ENCODE results near the gene EPG5.
"Not testable (repeated sequence)": the region's sequence is repeated elsewhere in the genome, so short reads cannot be mapped to it uniquely, and the experiment has no call there.

Gene EPG5

DNA sequence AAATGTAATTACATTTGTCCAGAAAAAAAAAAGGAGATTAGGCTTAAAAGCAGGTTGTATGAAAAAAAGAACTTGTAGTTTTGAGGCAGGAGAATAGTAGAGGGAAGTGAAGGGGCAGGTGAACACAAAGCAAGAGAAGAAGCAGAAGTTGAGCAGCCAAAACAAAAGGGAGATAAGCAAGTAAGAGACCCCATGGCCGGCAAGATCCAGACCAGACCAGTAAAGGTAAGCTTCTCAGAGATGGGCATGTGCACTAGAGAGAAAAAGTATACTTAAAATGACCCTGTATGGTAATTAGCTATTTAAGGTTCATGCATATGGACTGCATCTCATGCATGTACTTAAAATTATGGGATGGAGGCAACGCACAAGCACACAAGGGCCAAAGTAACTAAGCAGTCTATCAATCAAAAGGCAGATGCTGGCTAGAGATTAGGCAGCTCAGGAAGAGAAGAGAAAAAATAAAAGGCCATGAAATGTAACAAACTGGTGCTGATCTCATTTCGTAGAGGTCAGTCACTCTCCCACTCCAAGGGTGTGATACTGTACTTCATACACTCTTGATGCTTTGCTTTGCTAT lies 132.0 kb downstream of the EPG5 start:
- no peak for DNase-seq

DNA sequence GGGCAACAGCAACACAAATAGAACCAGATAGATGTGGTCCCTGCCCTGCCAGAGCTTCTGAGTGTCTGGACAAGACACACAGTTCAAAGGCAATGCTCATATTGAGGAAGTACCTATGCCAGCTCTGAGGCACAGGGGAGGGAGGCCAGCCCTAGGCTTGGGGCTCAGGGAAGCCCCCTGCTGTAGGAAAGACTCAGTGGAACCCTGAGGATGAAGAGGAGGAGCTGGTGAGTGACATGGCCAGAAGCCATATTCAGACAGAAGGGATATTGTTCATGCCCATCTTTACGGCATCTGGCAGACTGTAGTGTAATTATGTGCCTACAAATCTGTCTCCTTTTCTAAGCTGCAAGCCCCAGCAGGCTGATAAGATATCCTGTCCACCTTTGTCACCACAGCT lies 132.8 kb downstream of the EPG5 start:
- DNase-seq, result no peak

DNA sequence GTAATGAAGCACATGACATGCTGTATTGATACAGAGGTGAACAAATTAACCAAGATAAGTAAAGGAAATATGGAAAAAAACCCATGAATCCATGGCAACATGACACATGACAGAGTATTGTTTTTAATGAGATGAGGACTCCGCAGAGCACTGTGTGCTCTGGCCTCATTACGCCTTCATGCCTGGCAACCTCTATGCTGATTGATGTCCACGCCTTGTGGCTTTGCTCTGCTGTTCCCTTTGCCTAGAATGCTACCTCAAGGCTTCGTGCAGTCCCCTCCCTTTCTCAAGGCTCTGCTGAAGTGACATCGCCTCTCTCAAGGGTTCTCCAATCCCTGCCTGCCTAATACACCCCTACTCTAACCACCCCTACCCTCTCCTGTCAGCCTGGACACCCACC lies 133.3 kb downstream of the EPG5 start:
- DNase-seq, result no peak

DNA sequence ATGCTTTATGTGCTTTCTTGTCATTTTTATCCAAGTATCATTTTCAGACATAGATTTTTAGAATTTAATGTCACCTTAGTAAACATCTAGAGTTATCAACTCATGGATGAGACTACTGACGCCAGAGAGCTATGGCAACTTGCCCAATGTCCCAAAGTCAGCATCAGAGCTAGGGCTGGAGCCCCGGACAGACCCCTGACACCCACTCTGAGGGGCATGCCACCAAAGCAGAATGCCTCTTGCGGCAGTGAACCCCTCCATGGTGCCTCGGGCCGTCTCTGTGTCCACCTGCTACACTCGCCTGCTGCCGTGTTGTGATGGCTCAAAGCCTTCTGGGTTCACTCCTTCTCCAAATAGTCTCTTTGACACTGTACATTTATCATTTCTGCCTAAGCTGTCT lies 136.2 kb downstream of the EPG5 start:
- DNase-seq, result no peak

DNA sequence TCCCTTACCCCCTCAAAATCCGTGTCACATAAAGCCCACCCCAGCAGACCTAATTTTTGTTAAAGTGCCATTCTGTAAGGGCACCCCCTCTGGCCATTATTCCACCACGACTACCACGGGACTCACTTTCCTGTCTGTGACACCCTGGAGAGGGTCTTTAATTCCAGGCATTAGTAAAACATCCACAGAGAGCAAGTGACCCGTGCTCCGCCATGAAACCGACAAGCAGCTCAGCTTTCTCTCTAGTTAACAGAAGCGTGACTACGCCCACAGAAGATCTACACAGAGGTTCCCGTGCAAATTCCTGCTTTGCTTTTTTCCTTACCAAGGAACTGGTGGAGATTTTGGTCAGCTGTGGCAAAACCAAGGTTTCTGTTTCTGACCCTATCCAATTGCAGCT lies 137.3 kb downstream of the EPG5 start:
- DNase-seq, result no peak

DNA sequence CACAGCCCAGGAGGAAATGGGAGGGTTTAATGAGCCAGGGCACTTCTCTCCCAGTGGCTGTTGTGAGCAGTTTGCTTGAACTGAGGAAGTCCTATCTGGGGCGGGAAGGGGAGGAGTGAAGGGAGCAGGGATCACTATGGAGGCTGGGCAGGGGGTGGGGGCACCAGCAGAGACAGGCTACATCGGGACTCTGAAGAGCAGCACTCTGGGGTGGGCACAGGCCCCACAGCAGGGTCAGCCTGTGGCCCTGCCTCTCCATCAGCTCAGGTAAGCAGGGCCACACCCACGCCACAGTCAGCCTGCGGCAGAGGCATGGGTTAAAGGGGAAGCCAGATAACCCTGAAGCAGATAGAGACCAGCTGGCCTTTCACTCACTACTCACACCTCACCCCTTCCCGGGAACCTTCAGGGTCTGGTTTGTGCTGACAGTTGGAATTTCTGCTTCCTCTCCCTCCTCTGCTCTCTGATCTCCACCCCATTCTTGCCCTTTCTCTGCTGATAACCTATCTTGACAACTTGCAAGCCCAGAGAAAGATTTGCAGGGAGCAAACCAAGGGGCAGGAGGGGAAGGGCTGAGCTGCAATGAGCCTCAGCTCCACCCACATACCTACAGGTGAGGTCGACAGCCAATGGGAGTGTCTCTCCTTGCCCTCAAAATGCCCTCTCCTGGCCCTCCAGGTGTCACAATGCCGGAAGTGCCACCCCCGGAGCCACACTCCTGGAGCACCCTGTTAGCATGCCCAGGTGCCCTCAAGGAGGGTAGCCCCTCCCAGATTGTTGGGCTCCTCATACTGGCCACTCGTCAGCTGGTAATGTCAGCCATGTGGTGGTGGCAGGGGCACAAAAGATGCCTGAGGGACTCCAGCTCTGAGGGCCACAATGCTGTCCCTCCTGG lies 138.0 kb downstream of the EPG5 start:
- DNase-seq, result no peak

DNA sequence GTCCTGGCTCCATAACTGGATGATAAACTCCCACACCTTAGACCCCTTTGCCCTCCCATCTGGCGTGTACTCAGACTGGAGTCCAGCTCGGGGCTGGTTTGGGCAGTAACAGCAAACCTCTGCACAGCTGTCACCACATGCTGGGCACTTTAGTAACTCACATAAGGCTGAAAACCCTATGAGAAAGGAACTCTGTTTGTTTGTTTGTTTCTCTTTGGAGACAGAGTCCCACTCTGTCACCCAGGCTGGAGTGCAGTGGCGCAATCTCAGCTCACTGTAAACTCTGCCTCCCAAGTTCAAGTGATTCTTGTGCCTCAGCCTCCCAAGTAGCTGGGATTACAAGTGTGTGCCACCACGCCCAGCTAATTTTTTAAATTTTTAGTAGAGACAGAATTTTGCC lies 140.4 kb downstream of the EPG5 start:
- not testable (repeated sequence) for DNase-seq

DNA sequence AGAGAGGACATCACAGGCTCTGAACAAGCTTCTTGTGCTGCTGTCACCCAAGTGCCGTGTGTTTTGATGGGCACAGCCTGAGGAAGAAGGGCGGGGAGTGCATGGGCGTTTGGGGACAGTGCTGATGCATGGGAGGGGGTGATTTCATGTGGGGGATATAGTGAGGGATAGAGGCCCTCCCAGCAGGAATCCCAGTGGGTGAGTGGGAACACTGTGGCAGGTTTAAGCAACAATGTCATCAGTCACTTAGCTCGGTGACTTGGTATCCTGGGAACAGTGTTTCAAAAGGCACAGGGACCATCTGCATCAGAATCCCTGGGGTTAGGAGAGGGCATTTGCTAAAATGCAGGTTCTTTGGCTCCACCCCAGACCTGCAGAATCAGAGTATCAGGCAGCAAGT lies 141.0 kb downstream of the EPG5 start:
- DNase-seq, result no peak

DNA sequence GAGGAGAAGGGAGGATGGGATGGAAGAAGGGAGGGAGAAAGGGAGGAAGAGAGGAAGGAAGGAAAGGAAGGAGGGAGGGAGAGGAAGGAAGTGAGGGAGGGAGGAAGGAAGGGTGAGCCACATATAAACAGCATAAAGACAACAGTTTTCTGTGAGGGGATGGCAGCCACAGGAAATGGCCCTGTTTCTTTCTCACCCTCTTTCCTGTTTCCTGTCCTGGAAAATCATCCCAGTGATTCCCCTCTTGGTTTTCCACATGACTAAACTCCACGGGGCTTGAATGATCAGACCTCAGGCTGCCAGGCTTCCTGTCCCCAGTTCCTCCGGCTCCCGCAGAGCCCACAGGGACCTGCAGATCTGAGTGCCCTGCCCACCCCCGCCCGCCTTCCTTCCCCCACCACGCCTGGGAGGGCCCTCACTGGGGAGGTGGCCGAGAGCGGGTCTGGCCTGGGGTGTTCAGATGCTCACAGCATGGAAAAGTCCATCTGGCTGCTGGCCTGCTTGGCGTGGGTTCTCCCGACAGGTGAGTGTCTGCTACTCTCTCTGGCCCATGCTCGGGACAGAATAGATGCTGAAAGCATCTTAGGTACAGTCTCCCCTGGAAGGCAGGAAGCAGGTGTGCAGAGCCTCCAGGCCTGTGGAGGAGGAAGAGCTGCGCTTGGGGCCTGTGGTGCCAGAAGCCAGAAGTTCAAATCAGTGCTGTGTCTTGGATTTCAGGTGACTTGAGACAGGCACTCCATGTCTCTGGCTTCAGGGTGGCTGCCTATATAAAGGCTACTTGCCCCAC lies 141.7 kb downstream of the EPG5 start, which contains the start of gene SIGLEC15:
SIGLEC15 (plus strand) TSS at position 418 of the 787 bp plus-strand sequence; CDS start at position 472, 54 bp downstream.
- no peak for DNase-seq

DNA sequence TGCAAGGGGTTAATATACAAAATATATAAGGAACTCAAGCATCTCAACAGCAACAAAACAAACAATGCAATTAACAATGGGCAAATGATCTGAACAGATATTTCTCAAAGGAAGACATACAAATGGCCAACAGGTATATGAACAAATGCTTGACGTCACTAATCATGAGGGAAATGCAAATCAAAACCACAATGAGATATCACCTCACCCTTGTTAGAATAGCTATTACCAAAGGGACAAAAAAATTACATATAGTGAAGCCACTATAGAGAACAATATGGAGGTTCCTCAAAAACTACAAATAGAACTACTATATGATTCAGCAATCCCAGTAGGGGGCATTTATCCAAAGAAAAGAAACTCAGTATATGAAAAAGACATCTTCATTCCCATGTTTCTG lies 145.4 kb downstream of the EPG5 start:
- no peak for DNase-seq

DNA sequence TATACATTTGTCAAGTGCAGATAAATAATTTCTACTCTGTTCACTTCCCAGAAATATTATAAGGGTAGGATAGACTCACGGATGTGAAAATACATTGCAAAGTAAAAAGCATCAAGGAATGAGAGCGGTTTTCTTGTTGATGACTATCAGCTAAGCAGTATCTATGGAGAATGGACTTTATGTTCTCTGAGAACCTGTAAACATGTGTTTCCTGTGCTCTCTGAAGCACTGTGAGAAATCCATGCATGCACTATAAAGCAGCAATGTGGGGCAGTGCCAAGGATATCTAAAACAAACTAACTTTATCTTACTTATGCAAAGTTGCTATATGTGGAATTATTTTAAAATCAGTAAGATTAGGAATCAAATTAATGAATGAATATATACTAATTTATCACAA lies 146.1 kb downstream of the EPG5 start:
- DNase-seq, result no peak

DNA sequence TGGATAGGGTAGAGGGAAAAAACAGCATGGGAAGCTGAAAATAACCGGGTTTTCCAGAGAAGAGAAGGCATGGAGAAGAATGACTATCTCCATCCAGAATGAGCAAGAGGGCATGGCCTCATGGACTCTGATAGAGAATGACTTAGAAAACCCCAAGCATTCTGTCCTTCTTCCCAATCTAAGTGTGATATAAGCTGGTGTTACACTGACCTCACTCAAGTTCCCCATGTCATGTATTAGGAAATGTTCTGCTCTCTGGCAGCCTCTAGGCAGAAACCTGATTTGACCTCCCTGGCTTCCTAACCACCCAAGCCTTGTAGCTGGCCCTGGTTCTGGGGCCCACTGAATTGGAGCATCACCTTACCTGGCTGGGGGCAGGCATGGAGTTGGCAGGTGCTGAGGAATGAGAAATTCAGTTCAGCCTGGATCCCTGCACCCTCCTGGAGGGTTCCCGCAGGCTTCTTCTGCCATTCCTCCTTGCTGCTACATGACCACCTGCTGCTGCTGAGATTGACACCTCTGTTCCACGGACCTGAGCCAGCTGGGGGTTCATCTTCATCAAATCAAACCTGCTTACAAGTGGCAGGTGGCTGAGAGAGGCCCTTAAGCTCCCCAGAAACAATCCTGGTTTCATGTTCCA lies 146.9 kb downstream of the EPG5 start:
- DNase-seq, result no peak

DNA sequence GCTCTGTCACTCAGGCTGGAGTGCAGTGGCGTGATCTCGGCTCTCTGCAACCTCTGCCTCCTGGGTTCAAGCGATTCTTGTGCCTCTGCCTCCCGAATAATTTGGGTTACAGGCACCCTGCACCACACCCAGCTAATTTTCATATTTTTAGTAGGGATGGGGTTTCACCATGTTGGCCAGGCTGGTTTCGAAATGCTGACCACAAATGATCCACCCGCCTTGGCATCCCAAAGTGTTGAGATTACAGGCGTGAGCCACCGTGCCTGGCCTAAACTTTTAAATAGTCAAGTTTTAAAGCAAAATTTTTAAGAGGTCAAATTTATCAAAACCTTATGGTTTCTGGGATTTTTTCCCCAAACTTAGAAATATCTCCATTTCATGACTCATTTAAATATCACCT lies 148.4 kb downstream of the EPG5 start:
- not testable (repeated sequence) for DNase-seq

DNA sequence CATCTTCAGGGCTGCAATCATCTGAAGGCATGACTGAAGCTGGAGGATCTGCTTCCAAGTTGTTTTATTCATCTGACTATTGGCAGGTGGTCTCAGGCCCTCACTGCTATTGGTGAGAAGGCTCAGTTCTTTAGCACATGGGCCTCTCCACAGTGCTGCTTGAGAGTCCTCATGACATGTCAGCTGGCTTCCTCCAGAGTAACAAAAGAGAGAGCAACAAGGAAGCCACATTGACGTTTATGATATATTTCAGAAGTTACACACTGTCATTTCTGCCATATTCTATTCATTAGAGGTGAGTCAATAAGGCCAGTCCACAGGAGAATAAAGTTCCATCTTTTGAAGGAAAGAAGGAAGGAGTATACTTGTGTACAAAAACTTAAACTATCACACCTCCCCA lies 149.6 kb downstream of the EPG5 start:
- DNase-seq, result no peak

DNA sequence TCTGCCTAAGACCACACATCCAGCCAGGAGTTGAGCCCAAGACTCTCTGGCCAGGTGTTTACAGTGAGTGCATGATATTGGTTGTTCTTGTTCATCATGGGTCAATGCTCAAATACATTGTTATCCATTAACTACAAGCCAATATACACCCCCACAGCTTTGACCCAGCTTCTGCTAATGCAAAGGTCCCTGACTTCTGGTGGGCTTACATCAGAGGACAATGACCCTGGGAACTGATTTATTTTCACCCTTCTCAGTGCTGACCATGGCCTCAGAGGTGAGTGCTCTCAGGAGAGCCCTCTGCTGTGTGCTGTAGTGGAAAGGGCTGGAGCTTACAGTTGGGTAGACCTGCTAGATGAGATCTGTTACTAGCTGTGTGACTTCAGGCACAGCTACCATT lies 152.4 kb downstream of the EPG5 start:
- DNase-seq, result not testable (repeated sequence)

DNA sequence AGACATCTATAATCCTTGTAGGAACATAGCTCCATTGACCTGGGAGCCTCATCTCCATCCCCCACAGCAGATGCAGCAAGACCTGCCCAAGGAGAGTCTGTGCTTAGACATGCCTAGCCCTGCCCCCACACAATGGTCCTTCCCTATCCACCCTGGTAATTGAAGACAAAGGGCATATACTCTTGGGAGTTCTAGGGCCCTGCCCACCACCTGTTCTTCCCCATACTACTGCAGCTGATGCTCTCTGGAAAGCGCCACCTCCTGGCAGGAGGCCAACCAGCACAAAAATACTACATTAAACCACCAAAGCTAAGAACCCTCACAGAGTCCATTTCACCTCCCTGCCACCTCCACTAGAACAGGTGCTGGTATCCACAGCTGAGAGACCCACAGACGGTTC lies 160.0 kb downstream of the EPG5 start:
- peak; percentile 77 for DNase-seq

DNA sequence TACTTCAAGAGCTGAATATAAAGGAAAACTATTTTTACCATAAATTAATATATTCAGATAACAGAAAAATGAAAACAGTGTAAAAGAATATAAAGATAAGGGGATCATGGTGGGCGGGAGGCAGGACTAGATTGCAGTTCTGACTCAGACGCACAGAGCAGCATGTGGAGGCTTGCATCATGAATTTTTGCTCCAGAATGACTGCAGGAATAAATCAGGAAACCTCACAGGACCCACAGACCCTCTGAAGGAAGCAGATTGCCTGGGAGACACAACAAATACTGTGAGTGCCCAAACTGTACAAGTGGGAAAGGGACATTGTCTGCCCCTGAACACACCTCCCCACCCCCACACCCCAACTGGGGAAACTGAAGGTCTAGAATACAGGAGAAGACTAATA lies 160.9 kb downstream of the EPG5 start:
- DNase-seq, result no peak

DNA sequence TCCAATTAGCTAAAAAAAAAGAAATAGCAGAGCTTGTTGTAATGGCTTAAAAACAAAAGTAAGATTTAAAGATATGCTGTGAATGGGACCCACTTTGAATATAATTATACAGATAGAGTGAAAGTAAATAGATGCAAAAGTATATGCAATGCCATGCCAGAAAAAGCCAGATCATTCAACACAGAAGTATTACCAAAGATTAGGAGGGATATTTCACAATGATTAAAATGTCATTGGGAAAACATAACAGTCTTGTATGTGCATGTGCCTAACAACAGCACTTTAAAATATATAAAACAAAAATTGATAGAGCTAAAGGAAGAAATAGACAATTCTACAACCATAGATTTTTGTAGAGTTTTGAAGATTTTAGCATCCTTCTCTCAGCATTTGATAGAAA lies 161.6 kb downstream of the EPG5 start:
- DNase-seq, result no peak

DNA sequence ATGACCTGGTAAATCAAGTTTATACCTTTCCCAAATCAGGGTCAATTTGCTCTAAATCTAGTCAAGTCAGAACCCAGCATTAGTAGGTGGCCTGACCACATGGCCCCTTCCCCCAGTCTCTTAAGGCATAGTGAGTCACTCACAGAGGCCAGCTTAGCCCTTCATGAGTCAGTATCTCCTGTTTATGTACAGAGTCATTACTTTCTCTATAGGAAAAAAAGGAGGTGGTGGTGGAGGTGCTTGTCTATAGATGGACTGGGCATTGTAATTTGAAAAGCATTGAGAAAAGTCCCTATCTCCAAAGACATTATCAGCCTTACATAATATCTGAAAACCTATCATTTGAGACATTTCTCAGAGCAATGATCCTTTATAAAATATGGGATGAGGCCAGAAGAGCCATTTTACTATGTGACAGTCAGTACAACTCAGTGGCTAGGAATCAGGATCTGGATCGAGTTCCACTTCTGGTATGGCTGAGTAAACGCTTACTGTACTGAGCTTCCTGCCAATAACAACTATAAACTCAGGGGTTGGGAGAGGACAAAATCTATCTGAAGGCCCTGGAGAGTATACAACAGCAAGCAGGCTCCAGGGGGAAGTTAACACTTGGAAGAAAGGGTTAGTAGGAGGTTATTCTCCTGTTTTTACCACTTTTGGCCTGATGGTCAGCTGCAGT lies 164.2 kb downstream of the EPG5 start:
- no peak for DNase-seq

DNA sequence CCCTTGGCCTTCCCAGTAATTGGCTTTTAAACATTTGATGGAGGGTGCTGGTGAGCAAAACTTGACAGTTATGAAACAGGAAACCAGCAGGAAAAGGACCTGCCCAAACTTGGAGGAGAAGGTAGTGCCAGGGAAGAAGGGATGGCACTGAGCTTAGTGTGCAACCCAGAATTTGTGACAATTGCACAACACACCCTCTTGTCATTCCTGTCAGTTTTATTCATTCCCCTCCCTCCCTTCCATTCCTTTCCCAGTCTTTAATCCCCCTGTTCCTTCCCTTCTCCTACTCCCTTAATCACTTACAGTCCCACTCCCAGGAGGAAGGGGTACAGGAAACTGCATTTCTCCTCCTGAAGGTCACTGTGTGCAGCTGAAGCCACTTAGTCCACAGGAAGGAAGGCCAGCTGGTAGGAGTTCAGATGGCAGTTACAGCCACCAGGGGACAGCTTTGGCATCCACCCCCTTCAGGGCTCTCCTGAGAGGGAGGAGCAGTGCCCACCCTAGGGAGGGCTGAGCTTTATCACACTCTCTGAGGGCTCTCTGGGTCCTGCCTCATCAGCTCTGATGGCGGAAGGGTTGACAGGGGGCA lies 165.6 kb downstream of the EPG5 start:
- no peak for DNase-seq
